ENCODE measurements around the gene APC.
A peak's percentile ranks its signal among the peaks of the same experiment; 100 is the strongest.
"Not testable (repeated sequence)": the region's sequence is repeated elsewhere in the genome, so short reads cannot be mapped to it uniquely, and the experiment has no call there.

The APC gene

DNA sequence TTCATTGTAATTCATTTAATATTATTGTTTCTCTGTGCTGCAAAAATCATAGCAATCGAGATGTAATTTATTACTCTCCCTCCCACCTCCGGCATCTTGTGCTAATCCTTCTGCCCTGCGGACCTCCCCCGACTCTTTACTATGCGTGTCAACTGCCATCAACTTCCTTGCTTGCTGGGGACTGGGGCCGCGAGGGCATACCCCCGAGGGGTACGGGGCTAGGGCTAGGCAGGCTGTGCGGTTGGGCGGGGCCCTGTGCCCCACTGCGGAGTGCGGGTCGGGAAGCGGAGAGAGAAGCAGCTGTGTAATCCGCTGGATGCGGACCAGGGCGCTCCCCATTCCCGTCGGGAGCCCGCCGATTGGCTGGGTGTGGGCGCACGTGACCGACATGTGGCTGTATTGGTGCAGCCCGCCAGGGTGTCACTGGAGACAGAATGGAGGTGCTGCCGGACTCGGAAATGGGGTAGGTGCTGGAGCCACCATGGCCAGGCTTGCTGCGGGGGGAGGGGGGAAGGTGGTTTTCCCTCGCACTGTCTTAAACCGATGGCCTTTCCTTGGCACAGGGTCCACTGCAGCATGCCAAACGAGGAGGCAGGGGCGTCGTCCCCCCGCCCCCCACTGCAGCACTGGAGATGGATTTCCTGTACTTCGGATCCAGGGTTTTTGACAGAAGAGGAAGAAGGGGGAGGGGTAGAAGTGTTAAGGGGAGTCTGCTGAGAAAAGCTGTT is at the start of gene APC:
TSS of gene APC (plus strand) at position 423 of the 728 bp plus-strand sequence. CDS start 17,006 bp downstream, outside the sequence.
- peak; percentile 53 to 81 for DNase-seq

DNA sequence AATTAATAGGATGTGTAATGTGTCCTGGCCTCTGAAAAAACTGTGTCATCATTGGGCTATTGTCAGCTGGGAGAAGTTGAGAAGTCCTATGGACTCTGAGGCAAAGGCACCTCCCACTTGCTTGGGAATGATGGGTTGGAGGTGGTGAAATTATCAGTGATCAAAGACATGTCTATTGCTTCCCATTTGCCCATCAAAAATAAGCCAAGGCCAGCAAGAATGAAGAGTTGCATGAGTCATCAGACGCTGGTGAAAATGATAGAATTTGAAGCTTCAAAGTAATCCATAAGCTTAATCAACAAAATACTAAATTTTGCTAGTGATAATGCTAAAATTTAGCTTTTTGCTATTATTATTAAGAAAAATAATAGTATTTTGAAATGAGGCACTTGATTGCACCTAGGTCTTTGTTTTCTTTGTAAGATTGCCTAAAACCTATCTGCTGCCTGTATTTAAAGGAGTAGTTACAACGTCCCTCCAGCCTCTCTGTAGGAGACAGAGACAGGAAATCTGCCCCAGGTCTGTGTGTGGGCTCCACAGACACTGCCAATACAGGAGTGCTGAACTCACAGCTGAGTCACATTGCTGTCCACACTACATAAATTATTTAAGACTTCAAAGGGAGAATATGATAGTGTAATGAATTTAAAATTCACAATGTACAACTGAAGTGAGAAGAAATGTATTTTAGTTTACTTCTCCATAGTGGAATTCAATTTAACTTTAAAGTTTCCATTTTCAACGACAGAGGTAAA is 48.4 kb upstream of the APC start:
- DNase-seq: no peak

DNA sequence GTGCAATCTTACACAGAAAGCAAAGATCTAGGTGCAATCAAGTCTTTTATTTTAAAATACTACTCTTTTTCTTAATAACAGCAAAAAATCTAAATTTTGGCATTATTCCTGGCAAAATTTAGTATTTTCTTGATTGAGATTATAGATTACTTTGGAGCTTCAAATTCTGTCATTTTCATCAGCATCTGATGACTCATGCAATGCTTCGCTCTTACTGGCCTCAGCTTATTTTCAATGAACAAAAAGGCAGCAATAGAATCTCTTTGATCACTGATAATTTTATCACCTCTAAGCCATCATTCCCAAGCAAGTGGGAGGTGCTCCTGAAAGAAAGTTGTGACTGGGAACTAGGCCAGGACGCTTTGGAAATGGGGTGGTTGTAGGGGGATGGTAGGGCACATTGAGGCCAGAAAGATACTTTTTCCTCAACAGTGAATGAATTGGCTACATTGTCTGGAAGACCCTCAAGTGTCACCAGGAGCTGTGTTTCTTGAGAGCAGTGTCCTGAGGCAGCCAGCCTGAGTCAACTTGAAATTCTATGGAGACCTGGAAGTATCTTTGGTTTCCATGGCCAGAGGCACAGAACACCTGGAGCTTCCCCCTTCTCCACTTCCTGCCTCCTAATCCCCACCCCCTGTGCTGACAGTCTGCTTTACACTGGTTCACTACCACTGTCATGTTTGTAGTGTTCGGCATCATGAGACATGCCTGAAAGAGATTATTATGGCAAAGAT is 46.9 kb upstream of the APC start:
- DNase-seq: no peak

DNA sequence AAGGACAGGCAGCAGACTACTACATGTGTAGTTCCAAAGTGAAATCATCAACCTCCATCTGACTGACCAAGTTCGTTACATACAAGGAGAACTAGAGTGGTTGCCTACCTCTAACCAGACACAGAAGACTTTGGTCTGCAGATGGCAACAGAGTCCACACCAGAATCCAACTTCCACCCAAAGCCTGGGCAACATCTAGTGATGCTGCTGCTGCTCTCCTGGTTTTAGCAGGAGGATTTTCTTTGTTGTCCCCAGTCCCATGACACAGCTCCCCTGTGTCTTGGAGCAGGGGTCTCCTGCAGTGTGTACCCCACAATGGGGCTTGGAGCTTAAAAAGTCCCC is 46.4 kb upstream of the APC start:
- DNase-seq: no peak

DNA sequence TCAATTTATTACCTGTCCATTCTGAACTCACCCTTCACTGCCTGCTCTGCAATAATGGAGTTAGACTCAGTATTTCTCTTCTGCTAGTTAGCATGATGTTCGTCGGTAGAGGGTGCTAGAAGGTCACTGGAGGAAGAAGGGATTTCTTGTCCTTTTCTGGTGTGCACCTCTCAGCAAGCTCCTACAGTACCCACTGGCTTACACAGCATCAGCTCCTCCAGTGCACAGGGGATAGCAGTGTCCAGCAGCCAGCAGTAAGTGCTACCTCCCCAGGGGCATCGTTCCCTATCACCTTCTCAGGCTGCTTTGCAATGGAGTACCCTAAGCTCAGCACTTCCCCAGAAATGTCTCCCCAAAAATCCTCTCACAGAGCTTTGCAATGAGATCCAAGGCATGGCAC is 45.9 kb upstream of the APC start:
- peak in 1 of 2 experiments; percentile 10 for DNase-seq

DNA sequence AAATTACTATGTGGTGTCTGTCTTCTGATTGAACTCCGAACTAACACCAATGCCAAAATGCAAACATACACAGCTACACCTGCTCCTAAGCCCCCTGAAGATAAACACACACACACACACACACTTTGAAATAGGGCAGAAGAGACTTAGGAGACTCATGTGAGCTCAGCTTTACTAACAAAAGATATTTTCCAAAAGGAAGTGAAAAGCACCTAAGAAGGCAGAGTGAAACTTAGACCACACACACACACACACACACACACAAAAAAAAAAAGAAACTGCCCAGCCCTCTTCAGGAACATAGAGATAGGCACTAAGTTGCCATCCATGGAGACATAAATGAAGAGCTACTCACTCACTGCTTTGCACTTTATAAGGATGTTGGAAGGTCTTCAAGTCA is 45.2 kb upstream of the APC start:
- no peak for DNase-seq

DNA sequence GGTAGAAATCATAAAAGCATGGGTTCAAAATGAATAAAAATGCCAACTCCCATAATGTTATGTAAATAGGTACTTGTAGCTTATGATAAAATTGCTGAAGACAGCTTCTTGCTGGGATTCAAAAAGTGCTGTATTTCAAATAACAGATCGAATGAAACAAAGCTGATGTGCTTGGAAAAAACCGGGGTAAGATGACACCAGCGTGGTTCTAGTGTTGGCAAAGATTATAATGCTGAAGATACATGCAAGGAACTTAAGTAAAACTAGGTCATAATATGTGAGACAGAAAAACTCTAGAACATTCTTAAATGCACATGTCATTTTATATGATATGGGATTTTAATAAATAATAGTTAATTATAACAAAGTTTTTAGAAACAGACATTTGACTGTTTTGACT is 44.4 kb upstream of the APC start:
- DNase-seq: no peak

DNA sequence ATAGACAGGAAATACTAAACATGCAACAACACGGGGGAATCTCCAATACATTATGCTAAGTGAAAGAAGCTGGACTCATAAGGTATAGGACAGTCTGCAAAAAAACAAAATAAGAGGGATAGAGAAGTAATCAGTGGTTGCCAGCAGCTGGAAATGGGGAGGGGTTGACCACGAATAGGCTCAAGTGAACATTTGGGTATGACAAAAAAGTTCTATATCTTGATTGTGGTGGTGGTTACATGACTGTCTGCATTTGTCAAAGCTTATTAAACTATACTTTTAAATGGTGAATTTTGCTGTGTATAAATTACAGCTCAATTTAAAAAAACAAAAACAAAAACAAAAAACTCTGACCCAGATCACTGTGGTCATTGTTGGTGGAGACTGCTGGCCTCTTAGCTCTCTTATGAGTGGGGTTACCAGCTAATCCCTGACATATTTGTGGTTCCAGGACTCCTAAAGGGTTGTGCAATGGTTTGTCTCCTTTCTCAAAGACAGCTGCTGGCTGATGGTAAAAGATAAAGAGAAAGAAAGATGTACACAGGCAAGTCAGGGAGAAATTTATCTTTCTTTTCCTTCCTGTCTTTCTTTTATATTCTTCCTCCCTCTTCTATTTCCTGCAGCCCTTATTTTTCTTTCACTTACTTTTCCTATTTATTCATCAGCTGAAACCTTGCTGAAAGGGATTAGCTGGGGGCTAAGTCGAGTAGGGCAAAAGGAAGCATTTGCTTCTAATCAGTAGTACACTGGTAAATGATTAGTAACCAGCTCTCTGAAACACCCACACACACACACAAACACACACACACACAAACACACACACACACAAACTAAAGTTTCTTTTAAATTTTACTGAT is 42.6 kb upstream of the APC start:
- DNase-seq: no peak

DNA sequence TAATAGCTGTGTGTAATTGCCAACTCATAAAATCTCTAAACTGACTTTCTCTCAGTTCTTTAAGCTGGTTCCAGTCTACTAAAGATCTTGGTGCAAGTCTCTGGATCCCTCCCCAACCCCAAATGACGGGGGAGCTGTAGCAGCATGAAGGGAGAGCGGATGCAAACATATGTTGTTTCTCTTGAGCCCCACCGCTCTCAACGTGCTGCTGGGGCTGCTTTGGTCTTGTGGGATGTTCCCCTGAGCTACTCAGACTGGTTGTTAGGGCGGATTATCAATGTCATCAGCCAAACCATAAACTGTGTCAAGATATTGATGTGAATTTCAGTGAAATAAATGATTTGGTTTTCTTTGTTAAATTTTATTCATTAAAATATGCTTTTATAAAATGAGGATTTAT is 40.9 kb upstream of the APC start:
- DNase-seq: no peak

DNA sequence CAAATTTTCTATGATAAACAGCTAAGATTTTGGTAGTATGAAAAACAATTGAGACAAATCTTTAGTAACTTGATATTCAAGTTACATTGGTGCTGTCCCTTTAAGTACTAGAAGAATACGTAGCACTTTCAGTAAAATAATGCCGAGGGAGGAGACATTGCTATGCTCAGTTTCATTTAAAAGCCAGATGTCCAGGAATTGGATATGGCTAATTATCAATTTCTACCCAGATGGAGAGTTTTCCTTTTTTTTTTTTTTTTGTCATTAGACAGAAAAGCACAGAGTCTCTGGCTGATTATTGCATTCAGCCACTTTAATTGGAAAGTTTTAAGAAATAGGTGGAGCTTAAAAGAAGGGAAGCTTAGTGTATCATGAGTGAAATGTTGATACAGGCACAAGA is 40.4 kb upstream of the APC start:
- no peak for DNase-seq

DNA sequence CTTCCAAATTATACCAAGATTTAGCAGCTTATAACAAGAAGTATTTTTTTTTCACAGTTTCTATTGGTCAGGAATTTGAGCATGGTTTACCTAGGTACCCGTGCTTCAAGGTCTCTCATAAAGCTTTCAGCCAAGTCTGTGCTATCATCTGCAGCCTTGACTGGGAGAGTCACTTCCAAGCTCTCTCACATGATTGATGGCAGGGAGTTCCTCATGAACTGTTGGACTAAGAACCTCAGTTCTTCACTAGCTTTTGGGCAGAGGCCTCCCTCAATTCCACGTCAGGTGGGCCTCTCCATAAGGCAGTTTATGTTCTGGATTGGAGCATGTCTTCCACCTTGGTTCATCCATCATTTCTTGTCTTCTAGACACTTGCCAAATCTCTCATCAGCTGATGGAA is 39.9 kb upstream of the APC start:
- no peak for DNase-seq

DNA sequence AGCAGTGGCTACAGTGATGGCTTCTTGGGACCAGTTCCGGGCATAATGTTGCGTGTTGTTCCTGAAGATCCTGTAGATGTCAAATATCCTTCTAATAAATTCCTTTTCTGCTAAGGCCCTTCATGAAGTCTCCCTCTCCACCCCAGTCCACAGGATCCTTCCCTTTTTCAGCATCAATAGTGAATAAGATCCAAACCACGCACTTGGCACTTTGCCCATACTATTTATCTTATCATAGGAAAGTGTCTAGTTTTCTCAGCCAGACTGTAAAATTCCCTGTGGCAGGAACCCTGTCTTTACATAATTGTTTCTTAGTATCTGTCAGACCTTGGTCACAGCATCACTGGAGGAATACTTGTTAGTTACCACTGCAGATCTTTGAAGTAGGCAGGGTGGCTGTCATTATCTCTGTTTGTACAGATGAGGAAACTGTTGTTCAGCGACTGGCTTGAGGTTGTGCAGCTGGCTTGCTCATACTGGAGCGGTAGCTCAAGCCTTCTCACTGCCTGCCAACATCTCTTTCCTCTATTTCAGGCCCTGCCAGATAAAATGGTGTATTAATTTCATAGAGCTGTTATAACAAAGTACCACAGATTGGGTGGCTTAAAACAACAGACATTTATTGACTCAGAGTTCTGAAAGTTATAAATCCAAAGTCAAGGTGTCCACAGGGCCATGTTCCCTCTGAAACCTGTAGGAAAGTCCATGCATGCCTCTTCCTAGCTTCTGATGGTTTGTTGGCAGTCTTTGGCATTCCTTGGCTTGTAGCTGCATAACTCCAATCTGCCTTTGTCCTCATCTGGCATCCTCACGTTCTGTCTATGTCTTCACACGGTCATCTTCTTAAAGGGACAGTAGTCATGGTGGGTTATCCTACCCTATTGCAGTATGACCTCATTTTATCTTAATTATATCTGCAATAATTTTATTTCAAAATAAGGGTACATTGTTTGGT is 33.5 kb upstream of the APC start:
- no peak for DNase-seq

DNA sequence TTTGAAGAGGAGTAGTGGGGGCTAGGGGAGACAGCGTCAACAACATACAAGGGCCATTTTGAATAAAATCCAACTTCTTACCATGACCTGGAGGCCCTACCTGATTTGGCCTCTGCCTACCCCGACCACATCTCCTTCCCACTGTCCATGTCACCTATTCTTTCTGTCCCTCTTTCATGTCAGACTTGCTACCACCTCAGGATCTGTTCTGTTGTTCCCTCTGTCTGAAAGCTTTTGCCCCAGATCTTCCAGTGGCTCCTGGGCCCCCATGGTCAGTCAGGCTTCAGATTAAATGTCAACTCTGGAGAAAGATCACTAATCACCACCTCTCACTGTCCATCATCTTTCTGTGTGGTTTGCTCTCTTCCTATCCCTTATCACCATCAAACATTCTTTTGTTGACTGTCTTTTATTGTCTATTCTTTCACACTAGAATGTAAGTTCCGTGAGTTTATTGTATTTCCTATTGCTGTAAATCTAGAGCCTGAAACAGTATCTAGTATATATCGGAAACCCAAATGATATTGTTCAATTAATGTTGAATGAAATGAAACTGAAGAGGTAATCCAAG is 31.2 kb upstream of the APC start:
- no peak for DNase-seq

DNA sequence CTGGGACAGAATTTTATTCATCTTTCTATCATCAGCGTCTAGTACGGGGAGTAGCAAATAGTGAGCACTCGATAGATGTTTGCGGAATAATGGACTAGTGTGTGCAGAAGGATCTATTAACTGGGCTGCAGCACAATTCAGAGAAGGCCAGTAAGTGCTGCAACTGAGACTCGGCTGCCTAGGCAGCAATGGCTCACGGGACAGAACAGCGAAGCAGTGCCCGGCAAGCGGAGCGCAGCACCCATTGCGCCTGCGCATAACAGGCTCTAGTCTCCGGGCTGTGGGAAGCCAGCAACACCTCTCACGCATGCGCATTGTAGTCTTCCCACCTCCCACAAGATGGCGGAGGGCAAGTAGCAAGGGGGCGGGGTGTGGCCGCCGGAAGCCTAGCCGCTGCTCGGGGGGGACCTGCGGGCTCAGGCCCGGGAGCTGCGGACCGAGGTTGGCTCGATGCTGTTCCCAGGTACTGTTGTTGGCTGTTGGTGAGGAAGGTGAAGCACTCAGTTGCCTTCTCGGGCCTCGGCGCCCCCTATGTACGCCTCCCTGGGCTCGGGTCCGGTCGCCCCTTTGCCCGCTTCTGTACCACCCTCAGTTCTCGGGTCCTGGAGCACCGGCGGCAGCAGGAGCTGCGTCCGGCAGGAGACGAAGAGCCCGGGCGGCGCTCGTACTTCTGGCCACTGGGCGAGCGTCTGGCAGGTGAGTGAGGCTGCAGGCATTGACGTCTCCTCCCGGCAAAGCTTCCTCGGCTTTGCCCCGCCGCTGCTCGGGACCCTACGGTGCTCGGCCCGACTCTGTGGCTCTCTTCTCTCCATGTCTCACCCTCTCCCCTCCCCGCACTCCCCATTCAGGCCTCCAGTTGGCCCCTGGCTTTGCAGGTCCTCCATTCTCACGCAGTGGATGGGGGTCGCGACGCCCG is 30.2 kb upstream of the APC start:
- DNase-seq: peak; percentile 93 to 97

DNA sequence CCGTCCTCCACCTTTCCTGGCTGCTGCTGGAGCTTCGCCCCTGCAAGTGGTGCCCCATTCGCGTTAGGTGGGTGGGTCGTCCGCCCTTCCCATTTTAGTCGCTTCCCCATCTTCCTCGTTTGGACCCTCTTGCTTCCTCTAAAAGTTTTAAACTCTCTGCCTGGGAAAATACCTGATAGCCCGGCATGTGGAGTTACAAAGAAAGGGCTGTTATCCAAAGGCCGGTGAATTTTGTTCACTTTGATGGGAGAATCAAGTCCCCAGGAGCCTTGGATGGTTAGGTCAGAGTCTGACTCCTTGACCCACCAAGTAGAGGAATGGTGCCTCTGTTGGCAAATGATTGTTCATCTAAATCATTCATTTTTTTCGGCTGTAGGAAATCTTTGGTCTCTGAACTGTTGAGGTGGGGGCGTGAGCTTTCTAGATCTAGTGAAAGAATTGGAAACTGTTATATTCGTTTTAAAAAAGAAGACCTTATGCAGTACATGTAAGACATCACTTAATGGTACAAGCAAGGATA is 29.5 kb upstream of the APC start:
- DNase-seq: no peak

DNA sequence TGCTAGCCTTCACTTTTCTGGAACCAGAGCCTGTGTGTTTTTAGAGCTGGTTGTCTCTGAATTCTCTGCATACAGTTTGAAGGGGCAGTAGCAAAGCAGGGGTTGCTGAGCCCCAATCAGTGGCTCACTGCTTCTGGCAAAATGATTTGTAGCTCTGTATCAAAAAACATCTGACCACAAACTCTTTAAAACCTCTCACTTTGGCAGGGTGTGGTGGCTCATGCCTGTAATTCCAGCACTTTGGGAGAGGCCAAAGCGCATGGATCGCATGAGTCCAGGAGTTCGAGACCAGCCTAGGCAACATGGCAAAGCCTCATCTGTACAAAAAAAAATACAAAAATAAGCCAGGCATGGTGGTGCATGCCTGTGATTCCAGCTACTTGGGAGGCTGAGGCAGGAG is 28.3 kb upstream of the APC start:
- DNase-seq: no peak

DNA sequence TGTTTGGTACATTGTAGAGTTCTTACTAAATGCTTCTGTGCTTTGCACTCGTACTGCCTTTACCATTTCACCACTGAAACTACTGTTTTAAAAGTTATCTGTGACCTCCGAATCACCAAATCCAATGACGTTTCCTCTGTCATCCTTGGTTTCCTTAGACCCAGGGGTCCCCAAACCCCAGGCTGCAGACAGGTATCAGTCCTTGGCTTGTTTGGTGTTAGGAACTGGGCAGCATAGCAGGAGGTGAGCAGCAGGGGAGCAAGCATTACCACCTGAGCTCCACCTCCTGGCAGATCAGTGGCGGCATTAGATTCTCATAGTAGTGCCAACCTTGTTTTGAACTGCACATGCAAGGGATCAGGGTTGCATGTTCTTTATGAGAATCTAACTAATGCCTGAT is 26.8 kb upstream of the APC start:
- DNase-seq: peak in 1 of 2 experiments; percentile 0

DNA sequence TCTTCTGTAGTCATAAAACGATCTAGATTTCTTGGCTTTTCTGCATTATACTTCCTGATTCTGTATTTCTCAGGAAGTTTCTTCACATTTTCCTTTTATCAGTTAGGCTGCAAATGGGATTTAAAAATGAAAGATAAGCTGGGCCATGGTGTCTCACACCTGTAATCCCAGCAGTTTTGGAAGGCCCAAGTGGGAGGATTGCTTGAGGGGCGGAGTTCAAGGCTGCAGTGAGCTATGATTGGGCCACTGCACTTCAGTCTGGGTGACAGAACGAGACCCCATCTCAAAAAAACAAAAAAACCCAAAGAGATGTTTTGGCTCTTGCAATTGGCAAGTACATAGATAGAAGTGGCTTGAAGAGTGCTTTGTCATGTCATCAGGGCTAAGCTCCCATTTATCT is 26.2 kb upstream of the APC start:
- no peak for DNase-seq

DNA sequence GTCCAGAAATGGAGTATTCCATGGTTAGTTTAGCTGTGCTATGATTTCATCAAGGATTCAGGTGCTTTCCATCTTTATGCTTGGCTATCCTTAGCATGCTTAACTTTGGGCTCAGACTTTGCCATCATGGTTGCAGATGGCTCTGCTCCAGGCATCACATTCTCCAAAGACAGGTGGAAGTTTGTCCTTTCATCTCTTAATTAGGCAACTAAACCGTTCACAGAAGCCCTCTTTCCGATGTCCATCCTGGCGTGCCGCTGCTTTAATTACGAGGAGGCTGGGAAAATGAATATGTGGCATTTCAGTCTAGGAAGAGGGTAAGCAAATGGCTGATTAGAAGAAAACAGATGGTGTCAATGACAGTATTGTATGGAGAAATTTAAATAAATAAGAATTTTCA is 24.5 kb upstream of the APC start:
- no peak for DNase-seq

DNA sequence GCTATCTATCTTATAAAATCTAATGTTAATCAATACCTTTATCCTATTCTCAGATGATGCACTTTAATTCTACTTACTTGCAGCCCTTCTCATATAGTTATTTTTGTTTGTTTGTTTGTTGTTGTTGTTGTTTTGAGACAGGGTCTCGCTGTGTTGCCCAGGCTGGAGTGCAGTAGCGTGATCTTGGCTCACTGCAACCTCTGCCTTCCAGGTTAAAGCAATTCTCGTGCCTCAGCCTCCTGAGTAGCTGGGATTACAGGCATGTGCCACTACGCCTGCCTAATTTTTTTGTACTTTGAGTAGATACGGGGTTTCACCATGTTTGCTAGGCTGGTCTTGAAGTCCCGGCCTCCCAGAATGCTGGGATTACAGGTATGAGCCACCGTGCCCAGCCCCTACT is 20.8 kb upstream of the APC start:
- not testable (repeated sequence) for DNase-seq
